GM19351 (cell line): Measurements from ENCODE around the gene OSGEPL1.
"Not testable (repeated sequence)": the region's sequence is repeated elsewhere in the genome, so short reads cannot be mapped to it uniquely, and the experiment has no call there.

ENCODE experiments used
- ATAC-seq: cut with Tn5 transposase; IDR thresholded peaks from one replicate; pipeline ENCODE4 v1.9.1; 2021; ENCODE audit warnings: mild to moderate bottlenecking, moderate library complexity; ENCODE audit not compliant: unreplicated experiment

The OSGEPL1 gene

GRCh38 chr2:189751080-189751658, 11.4 kb downstream of the OSGEPL1 start:
- ATAC-seq = peak; percentile 65

DNA sequence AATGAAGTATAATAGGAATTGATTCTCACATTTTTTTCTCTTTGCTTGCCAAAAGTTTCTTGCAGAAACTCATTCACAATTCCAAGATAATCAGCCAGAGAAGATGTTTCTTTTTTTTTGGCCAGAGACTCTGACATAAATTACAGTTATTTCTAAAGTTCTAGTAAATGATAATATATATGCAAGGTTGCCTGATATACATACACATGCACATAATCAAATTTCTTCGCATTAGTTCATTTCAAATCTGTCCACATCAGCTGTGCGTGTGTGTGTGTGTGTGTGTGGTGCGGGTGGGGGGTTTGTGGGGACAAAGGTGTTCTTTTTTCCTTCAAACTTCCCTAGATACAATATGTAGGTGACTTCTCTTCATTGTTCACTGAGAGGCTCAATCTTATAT, 33.2 kb downstream of the OSGEPL1 start:
- no peak for ATAC-seq

DNA sequence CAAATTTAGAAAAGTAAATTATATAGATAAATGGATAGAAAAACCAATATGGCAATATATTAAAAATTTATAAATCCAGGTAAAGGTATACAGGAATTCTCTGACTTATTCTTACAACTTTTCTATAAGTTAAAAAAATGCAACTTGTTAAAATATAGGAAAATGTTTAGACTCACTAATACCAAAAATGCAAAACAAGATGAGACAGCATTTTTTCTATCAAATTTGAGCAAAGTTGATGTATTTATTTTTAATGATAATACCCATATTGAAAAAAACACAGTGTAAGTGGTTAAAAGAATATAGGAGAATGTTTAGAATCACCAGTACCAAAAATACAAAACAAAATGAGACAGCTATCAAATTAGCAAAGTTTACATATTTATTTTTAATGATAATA, 35.7 kb downstream of the OSGEPL1 start:
- no peak for ATAC-seq

DNA sequence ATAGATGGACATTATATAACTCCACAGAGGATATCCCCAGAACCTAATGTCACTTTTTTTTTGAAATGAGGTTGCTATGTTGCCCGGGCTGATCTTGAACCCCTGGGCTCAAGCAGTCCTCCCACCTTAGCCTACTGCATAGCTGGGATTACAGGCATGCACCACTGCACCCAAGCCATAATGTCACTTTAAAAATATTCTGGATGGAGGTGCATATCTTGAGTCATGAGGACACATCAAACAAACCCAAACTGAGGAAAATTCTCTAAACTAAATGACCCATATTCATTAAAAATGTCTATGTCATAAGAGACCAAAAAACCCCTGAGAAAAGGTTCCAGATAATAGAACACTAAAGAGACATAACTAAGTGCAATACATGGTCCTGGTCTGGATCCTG, 36.3 kb downstream of the OSGEPL1 start:
- no peak for ATAC-seq

GRCh38 chr2:189723192-189723591, 39.4 kb downstream of the OSGEPL1 start:
- no peak for ATAC-seq

- ATAC-seq = no peak
Measured at GRCh38 chr2:189719571-189719970, 43.0 kb downstream of the OSGEPL1 start.

GRCh38 chr2:189717593-189717992, 45.0 kb downstream of the OSGEPL1 start:
- ATAC-seq = not testable (repeated sequence)

GRCh38 chr2:189709501-189710221, 52.9 kb downstream of the OSGEPL1 start:
- no peak for ATAC-seq

- ATAC-seq = no peak
Measured at GRCh38 chr2:189702071-189702470, 60.5 kb downstream of the OSGEPL1 start.

- no peak for ATAC-seq
Measured at GRCh38 chr2:189700681-189701080, 61.9 kb downstream of the OSGEPL1 start.

DNA sequence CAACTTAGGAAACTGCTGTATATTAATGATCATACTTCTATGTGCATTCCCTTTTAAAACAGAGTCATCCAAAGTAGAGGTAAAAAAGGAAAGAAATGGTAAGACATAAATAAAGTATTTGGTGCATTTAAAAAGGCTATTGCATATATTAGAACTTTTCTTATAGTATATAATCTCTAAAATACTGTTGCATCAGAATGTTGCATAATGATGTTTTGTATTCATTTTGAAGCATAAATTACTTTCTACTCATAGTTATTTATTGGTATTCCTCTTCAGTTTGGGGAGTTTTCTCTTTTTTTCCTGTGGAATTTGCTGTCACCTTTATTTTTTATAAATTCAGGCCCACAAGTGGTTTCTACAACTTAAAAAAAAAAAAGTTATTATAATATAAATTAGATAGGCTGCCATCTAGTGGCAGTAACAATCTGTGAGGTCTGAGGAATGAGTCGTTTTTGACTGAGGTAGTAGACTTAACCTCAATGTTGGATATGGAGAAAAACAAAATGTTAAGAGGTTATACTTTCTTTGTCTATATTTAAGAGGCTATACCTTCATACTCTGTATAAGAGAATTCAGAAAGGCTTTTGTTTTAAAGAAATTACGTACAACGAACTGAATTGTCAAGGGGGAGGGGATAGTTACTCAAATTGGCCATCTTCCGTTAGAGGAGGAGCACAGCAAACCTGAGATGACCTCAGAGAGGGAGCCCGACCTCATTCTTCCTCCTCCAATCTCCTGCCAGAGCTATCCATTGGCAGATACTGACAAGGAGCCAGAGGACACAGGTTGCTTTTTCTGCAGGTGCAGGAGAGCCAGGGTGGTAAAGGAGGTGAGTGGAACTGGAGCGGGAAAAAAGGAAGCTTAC, 64.3 kb downstream of the OSGEPL1 start:
- peak; percentile 67 for ATAC-seq
